ENCODE results near the gene BRAF.
A peak's percentile ranks its signal among the peaks of the same experiment; 100 is the strongest.
"Not testable (repeated sequence)": the region's sequence is repeated elsewhere in the genome, so short reads cannot be mapped to it uniquely, and the experiment has no call there.

Gene BRAF

DNA sequence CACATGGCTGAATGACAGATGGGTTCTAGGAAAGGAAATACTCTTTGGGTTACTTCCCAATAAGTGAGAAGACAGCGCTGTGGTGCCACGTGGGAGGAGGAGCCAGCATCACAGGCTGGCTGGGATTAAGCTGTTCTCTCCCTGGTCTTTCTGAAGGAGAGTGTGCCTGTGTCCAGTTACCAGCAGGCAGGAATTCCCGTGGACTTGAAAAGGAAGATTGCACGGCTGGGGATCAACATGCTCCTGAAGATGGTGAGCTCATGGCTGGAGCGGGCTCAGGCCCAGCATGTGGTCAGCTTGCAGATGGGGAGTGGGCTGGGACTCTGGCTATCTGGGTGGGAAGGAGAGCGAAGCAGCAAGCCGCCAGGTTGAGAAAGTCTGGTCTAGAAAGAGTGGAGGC, 243.8 kb downstream of the BRAF start:
- DNase-seq (ENCODE audit: low read depth in 2 of 2), result no peak

DNA sequence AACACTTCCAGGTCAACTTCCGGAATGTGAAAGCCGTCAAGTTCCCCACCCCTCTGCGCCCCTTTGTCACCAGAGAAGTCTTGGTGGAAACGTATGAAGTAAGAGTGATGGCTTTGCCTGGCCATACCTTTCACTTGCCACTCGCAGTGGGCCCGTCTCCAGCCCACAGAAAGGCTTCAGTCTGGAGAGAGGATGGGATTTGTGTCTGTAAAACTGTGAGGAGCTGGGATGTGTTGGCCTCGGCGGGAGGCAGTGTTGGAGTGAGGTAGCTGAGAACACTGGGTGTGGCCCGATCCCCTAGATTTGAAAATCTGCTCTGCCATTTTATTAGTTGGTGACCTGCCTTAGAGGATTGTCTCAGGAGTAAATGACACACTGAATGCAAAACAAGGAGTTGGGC, 245.5 kb downstream of the BRAF start:
- no peak for DNase-seq (ENCODE audit: low read depth in 2 of 2)

DNA sequence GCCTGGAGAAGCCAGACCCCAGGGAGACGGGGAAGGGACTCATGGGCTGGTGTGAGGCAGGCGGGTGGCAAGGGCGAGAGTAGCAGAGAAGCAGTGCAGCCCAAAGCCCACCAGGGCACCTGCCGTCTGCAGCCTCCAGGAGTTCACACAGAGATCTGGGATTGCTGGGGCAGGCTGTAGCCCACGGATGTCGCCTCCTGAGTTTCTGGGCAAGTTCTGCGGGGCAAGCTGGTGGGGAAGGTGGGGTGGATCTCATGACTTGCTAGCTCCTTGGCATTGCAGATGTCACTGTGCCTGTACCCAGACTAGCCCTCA, 246.0 kb downstream of the BRAF start:
- no peak for DNase-seq (ENCODE audit: low read depth in 2 of 2)

DNA sequence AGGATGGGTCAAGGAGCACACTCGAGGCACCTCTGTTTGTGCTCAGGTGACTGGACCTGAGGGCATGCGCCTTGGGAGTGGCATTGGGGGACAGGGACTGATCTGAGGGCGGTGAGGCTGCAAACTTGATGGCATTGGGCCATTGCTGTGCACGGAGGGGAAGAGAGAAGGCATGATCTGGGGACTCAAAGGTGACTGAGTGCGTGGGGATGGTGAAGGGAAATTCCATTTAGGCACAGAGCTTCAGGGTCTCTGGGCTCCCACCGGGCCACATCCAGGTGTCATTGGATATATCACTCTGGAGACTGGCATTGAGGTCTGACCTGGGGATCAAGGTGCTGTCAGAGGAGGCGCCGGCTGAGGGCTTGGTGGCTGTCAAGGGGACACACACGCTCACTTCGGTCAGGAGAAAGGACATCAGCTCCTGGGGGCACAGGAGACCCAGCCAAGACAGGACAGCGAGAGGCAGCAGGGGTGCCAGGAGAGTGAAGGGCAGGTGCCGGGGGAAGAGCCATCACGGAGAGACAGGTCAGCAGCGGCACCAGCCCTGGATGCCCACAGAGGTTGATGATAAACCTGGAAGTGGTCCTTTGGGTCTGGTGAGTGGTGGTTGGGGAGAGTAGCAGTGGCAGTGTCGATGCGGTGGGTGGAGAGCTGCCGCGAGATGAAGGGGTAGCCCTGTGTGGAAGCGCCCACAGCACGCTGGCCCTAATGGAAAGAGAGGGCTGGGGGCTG, 246.5 kb downstream of the BRAF start:
- DNase-seq (ENCODE audit: low read depth in 2 of 2), result no peak

DNA sequence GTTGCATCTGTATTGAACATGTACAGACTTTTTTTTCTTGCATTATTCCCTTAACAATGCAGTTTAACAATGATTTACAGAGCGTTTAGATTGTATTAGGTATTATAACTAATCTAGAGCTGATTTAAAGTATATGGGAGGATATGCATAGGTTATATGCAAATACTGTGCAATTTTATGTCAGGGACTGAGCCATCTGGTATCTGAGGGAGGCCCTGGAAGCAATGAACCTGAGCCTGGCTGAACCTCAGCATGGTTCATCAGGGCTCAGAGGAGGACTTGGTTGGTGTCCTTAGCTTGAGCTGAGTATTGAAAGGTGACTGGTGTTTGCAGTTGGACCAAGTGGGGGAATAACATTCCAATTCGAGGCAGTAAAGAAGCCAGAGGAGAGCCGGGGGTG, 247.2 kb downstream of the BRAF start:
- DNase-seq (ENCODE audit: low read depth in 2 of 2), result no peak

DNA sequence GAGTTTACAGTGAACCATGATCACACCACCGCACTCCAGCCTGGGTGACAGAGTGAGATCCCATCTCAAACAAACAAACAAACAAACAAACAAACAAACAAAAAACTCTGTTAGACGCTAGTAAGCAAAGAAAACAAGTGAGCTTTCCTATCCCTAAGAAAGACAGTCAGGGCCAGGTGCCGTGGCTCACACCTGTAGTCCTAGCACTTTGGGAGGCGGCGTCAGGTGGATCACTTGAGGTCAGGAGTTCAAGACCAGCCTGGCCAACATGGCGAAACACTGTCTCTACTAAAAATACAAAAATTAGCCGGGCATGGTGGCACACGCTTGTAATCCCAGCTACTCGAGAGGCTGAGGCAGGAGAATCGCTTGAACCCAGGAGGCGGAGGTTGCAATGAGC, 247.8 kb downstream of the BRAF start:
- DNase-seq (ENCODE audit: low read depth in 2 of 2), result not testable (repeated sequence)

DNA sequence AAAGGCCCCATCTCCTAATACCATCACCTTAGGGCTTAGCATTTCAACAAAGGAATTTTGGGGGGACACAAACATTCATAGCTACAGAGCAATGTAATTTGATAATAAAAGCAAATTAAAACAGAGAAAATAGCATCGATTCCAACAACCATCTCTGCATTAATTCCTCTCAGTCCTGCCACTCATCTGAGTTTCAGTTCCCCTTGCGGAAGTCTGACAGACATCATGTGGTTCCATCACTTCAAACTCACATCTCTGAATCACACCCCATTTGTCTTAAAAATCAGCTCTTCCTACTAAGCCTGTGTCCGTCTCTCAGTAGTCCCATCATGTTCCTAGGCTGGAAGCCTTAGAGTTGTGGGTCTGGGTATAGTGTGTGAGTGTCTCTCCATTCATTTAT, 248.4 kb downstream of the BRAF start:
- no peak for DNase-seq (ENCODE audit: low read depth in 2 of 2)

DNA sequence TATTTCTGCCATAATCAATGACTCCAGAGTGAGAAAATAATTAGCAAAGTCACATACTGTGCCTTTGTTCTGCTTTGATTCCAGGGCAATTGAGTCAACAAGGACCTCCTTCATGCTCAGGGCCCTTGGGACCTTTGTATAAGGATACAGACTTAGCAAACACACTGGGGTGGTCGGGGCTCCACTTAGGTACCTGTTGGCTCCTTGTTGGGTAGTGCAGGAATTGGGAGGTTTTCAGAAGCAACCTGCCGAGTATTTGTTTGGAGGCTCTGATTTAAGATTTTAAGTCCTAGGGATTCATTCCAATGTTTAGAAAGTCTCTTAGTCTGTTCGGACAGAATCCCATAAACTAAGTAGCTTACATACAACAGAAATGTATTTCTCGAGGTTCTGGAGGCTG, 249.0 kb downstream of the BRAF start:
- DNase-seq (ENCODE audit: low read depth in 2 of 2), result no peak

DNA sequence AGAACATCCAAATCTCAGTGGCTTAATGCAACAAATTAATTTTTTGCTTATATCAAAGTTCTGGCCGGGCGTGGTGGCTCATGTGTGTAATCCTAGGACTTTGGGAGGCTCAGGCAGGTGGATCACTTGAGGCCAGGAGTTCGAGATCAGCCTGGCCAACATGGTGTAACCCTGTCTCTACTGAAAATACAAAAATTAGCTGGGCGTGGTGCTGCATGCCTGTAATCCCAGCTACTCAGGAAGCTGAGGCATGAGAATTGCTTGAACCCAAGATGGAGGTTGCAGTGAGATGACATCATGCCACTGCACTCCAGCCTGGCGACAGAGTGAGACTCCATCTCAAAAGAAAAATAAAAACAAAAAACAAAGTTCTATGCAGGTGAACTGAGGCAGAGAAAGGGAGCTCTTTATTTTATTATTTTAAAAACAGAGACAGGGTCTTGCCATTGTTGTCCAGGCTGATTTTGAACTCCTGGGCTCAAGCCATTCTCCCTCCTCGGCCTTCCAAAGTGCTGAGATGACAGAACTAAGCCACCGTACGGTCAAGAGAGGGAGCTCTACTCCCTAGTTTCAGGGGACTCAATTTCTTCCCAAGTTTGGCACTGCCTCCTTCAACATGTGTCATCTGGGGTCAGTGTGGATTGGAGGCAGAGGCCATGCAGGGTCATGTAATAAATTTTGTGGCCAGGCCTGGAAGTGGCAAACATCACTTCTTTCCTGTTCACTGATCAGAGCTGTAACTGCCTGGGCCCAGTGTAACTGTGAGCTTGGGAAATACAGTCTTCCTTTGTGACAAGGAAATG, 249.6 kb downstream of the BRAF start:
- no peak for DNase-seq (ENCODE audit: low read depth in 2 of 2)

DNA sequence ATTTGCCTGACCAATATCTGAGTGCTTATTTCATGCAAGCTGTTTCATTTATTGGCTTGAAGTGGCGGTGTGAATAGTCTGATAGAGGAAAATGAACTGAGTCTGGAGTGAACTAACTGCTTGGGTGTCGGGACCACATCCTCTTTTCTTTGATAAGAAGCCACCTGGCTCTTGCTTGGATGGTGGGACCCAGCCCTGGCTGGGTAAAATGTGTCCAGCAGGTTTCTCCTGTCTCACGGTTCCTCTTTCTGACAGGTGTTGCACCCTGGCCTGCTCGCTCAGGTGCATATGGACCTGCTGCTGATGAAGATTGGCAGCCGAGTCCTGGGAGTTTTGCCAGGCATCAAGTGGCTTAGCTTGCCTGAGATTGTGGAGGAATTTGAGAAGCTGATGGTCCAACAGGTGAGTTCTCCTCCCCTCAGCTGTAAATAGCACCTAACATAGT, 250.4 kb downstream of the BRAF start:
- DNase-seq (ENCODE audit: low read depth in 2 of 2), result no peak

DNA sequence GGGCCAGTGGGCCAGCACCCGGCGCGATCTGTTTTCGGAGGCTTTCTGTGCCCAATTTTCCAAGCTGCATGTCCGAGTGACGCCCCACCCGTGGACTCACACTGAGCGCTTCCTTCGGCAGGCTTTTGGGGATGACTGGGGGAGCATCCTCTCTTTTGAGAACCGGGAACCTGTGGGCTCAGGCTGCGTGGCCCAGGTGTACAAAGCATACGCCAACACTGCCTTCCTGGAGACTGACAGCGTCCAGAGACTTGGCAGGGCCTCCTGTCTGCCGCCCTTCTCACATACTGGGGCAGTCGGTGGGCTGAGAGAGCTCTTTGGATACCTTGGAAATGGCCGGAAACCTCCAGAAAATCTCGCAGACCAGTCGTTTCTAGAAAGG, 251.0 kb downstream of the BRAF start:
- DNase-seq (ENCODE audit: low read depth in 2 of 2), result no peak

DNA sequence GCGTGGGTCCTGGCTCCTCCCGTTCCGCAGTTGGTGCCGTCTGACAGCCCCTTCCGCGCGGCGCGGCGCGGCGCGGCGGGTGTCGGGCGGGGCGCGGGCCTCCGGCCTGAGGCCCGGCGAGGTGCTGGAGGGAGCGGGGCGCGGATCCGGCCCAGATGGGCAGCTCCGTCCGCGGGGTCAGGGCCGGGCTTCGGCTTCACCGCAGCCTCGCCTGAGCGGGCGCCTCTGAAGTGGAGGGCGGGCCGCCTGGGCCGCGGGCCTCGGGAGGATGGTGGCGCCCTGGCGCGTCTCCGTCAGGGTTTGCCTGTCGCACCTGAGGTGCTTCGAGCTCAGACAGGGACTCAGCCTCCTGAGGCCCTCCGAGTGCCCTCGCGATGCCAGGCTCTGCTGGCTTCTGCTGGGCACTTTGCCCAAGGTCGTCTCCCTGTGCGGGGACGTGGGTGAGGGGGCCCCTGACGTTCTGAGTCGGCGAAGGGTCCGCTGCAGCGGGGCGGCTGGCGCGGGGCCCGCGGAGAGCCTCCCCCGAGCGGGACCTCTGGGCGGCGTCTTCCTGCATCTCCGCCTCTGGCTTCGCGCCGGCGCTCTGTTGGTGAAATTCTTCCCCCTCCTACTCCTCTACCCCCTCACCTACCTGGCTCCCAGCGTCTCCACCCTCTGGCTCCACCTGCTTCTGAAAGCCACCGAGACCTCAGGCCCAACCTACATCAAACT, 251.5 kb downstream of the BRAF start:
- peak; percentile 21 to 33 for DNase-seq (ENCODE audit: low read depth in 2 of 2)

DNA sequence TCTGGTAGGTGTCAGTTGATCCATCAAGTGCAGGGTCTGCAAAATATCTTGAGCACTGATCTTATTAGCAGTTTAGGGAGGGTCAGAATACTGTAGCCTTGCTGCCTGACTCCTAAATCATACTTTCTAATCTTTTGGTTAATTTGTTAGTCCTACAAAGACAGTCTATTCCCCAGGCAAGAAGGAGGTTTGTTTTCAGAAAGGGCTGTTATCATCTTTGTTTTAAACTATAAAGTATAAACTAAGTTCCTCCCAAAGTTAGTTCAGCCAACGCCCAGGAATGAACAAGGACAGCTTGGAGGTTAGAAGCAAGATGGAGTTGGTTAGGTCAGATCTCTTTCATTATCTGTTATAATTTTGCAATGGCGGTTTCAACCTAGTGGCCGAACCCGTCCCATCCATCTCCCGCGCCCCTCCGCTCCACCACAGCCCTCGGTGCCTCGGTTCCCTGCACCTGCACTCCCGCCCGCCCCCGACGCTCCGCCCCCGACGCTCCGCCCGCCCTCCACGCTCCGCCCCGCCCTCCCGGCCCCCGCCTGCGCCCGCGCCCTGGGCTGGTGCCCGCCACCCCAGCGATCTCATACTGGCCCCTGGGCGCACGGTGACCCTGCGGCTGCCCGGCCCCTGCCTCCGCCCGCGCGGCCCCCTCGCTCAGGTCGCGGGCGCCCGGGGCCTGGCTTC, 252.2 kb downstream of the BRAF start, which contains the start of gene ADCK2:
ADCK2 (plus strand) TSS at position 564 of the 681 bp plus-strand sequence. CDS start 386 bp downstream, outside the sequence.
- DNase-seq (ENCODE audit: low read depth in 2 of 2), result peak; percentile 16 to 50

DNA sequence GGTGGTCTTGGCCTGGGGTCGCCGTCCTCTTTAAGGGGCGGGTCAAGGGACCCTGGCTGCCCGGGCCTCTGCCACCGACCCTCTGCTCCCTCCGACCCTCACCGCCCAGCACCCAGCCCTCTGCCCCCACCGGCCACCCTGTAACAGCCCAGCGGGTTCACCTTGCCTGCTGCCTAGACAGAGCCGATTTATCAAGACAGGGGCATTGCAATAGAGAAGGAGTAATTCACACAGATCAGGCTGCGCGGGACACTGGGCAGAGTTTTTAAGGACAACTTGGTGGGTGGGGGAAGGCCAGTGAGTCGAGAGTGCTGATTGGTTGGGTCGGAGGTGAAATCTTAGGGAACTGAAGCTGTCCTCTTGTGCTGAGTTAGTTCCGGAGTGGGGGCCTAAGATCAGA, 252.8 kb downstream of the BRAF start:
- DNase-seq (ENCODE audit: low read depth in 2 of 2), result no peak

DNA sequence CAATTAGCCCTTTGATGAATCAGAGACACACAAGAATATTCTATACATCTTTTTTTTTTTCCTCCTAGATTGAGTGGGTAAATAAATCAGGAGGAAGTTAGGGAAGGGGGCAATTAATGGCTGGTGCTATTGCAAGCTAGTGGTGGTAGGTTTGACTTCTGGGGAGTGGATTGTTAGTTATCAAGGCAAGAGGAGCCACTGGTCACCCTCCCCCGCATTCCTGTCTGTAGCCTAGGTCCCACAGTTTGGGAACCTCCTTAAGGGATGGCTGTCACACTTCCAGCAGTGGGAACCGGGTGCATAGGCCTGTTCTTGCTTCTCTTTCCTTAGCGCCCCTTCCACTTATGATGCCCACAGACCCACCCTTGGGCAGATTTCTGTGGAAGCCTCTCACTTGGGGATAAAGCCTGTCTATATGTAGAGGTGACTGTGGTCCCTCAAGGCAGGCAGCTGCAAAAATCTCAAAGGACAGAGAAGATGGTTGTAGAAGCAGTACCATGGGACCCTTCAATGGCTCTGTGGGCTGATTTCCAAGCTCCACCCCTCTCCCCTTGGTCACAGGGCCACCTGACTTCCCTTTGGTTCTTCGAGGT, 254.3 kb downstream of the BRAF start:
- DNase-seq (ENCODE audit: low read depth in 2 of 2), result no peak

DNA sequence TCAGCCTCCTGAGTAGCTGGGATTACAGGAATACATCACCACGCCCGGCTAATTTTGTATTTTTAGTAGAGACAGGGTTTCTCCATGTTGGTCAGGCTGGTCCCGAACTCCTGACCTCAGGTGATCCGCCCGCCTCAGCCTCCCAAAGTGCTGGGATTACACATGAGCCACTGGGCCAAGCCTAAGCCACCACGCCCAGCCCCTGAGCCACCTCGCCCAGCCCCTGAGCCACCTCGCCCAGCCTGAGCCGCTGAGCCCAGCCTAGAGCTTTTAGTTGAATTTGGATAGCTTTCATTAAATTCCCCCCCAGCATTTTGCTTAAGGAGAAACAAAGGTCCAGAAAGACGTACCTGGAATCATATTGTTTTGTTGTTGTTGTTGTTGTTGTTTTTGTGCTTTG, 254.9 kb downstream of the BRAF start:
- not testable (repeated sequence) for DNase-seq (ENCODE audit: low read depth in 2 of 2)

DNA sequence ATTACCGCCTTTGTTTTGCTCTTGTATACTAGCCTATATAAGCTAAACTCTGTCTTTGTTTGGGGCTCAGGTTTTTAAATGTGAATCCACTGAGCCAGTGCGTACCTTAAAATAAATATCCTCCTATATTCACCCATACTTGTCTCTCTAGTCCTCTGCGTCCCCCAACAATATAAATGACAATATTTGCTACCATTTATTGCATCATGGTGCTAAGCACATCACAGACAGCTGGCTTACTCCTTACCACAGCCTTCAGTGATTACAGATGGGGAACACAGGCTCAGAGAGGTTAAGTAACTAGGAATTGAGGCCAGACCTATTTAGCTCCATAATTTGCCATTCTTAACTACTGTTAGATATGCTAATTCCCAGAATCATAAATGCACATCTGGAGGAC, 255.4 kb downstream of the BRAF start:
- no peak for DNase-seq (ENCODE audit: low read depth in 2 of 2)

All from stimulated activated CD8-positive, alpha-beta memory T cell treated with anti-CD3 and anti-CD28 coated beads, Interleukin-15, amount 100 ng/mL, for 4 hours (primary cell).